Bronchus fibroblast of lung (primary cell): ENCODE results near the gene DIP2A. TPM values are rescaled to one million over a fixed set of nuclear protein-coding genes. Genes with fewer than 3 reads are reported as not detected.

Source experiments
- total RNA-seq: library from RNA; depleted of rRNA; stranded (reverse); fragments of >200 nt; gene quantifications from 2 replicates; pipeline ENCODE4 v1.2.3, GENCODE V29; 2015

The DIP2A gene, protein sequence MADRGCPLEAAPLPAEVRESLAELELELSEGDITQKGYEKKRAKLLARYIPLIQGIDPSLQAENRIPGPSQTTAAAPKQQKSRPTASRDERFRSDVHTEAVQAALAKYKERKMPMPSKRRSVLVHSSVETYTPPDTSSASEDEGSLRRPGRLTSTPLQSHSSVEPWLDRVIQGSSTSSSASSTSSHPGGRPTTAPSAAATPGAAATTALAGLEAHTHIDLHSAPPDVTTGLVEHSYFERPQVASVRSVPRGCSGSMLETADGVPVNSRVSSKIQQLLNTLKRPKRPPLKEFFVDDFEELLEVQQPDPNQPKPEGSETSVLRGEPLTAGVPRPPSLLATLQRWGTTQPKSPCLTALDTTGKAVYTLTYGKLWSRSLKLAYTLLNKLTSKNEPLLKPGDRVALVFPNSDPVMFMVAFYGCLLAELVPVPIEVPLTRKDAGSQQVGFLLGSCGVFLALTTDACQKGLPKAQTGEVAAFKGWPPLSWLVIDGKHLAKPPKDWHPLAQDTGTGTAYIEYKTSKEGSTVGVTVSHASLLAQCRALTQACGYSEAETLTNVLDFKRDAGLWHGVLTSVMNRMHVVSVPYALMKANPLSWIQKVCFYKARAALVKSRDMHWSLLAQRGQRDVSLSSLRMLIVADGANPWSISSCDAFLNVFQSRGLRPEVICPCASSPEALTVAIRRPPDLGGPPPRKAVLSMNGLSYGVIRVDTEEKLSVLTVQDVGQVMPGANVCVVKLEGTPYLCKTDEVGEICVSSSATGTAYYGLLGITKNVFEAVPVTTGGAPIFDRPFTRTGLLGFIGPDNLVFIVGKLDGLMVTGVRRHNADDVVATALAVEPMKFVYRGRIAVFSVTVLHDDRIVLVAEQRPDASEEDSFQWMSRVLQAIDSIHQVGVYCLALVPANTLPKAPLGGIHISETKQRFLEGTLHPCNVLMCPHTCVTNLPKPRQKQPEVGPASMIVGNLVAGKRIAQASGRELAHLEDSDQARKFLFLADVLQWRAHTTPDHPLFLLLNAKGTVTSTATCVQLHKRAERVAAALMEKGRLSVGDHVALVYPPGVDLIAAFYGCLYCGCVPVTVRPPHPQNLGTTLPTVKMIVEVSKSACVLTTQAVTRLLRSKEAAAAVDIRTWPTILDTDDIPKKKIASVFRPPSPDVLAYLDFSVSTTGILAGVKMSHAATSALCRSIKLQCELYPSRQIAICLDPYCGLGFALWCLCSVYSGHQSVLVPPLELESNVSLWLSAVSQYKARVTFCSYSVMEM (N-terminal part only)
- 11.9 and 12.8 TPM in 2 replicates for total RNA-seq

GRCh38 chr21:46458315-46459023 lies at the start of gene DIP2A:
Gene DIP2A, plus strand, starts transcription at chr21:46458891. Its CDS starts 241 bp downstream, at chr21:46459132.

GRCh38 chr21:46604975-46605766 lies 146.5 kb downstream of the DIP2A start, which contains the start of gene S100B:
Gene S100B, minus strand, starts transcription at chr21:46605082. Its CDS starts 2,667 bp downstream, at chr21:46602415.

Other genes starting within 250 kb of the DIP2A start
- 244 and 258 TPM in 2 replicates for gene LSS, start 230.1 kb upstream of the DIP2A start, total RNA-seq
- gene MCM3AP, start 173.3 kb upstream of the DIP2A start, total RNA-seq, result 60.0 and 60.2 TPM in 2 replicates
- 23.0 and 24.9 TPM in 2 replicates for gene YBEY, start 172.5 kb upstream of the DIP2A start, total RNA-seq
- 9.1 and 10.0 TPM in 2 replicates for gene C21orf58, start 135.0 kb upstream of the DIP2A start, total RNA-seq
- gene PCNT, start 134.7 kb upstream of the DIP2A start, total RNA-seq, result 18.7 and 25.4 TPM in 2 replicates
- 1.3 and 2.2 TPM in 2 replicates for gene S100B, start 146.2 kb downstream of the DIP2A start, total RNA-seq
- 80.9 and 87.3 TPM in 2 replicates for gene PRMT2, start 176.8 kb downstream of the DIP2A start, total RNA-seq